Neural crest cell (in vitro differentiated cells): ENCODE results near the gene ADSS1. TPM values are rescaled to one million over a fixed set of nuclear protein-coding genes. Genes with fewer than 3 reads are reported as not detected.
A peak's percentile ranks its signal among the peaks of the same experiment; 100 is the strongest.

Experiments
- DNase-seq: peaks from one replicate; pipeline ENCODE4 v3.0.0; 2021; ENCODE audit warnings: low read depth, mixed read lengths, low spot score
- H3K27ac Mint-ChIP-seq: one replicate; pipeline ENCODE4 v1.8.0; 2021; ENCODE audit warnings: mild to moderate bottlenecking, mixed read lengths; ENCODE audit not compliant: unreplicated experiment
- H3K27me3 Mint-ChIP-seq: 2 replicates; pipeline ENCODE4 v1.8.0; 2021; ENCODE audit warnings: low read depth, mild to moderate bottlenecking, mixed read lengths
- H3K36me3 Mint-ChIP-seq: 2 replicates; pipeline ENCODE4 v1.8.0; 2021; ENCODE audit warnings: low read depth, mild to moderate bottlenecking, mixed read lengths
- H3K4me1 Mint-ChIP-seq: 2 replicates; pipeline ENCODE4 v1.8.0; 2021; ENCODE audit warnings: mixed read lengths
- H3K4me3 Mint-ChIP-seq: one replicate; pipeline ENCODE4 v1.8.0; 2021; ENCODE audit warnings: mild to moderate bottlenecking, mixed read lengths
- H3K9me3 Mint-ChIP-seq: 2 replicates; pipeline ENCODE4 v1.8.0; 2021; ENCODE audit warnings: mixed read lengths
- CTCF ChIP-seq: fragments of 200-600 bp; sonication (generic); conservative IDR thresholded peaks from 2 replicates; pipeline ENCODE4 v1.5.0; 2021; ENCODE audit warnings: antibody characterized with exemption, mild to moderate bottlenecking
- total RNA-seq: library from RNA; stranded (reverse); gene quantifications from 2 replicates; pipeline ENCODE4 v1.2.1, GENCODE V29; 2021

Gene ADSS1
- total RNA-seq, 1 donor from 2014 or later = 5.0 TPM

- no peaks in the 10 kb centered on the region for H3K27me3 Mint-ChIP-seq
These were observed 19.7 kb downstream of the ADSS1 start for GRCh38 chr14:104743461-104744380.

GRCh38 chr14:104744484-104744883 lies 20.5 kb downstream of the ADSS1 start:
- no peak for TF ChIP-seq CTCF
- H3K27me3 Mint-ChIP-seq = no peaks in the 10 kb centered on the region
- H3K36me3 Mint-ChIP-seq = no peaks in the 10 kb centered on the region

More at GRCh38 chr14:104743461-104744380, 19.7 kb downstream of the ADSS1 start:
- H3K4me3 Mint-ChIP-seq = no peak overlapping the region
- H3K27ac Mint-ChIP-seq = no peak overlapping the region
- H3K36me3 Mint-ChIP-seq = no peaks in the 10 kb centered on the region
- TF ChIP-seq CTCF = no peak
- H3K9me3 Mint-ChIP-seq = no peaks in the 10 kb centered on the region
- peaks cover 27% of the 10 kb centered on the region for H3K4me1 Mint-ChIP-seq
- DNase-seq = no peak

GRCh38 chr14:104745431-104745830 lies 21.4 kb downstream of the ADSS1 start:
- no peak for TF ChIP-seq CTCF

More at GRCh38 chr14:104744484-104744883, 20.5 kb downstream of the ADSS1 start:
- H3K4me1 Mint-ChIP-seq = peaks cover 32% of the 10 kb centered on the region
- no peaks in the 10 kb centered on the region for H3K9me3 Mint-ChIP-seq
- H3K27ac Mint-ChIP-seq = peak overlapping the region; percentile 62
- no peak overlapping the region for H3K4me3 Mint-ChIP-seq
- no peak for DNase-seq

GRCh38 chr14:104746071-104746545 lies 22.1 kb downstream of the ADSS1 start:
- H3K36me3 Mint-ChIP-seq = peaks cover 3% of the 10 kb centered on the region
- H3K9me3 Mint-ChIP-seq = no peaks in the 10 kb centered on the region
- DNase-seq = no peak
- H3K27me3 Mint-ChIP-seq = no peaks in the 10 kb centered on the region
- H3K4me3 Mint-ChIP-seq = no peak overlapping the region
- peak overlapping the region; percentile 27 for H3K27ac Mint-ChIP-seq
- TF ChIP-seq CTCF = no peak
- peaks cover 32% of the 10 kb centered on the region for H3K4me1 Mint-ChIP-seq

More at GRCh38 chr14:104745431-104745830, 21.4 kb downstream of the ADSS1 start:
- Mint-ChIP-seq H3K4me3 (no peak overlapping the region), H3K36me3 (peaks cover 3% of the 10 kb centered on the region), H3K27ac (no peak overlapping the region), H3K4me1 (peaks cover 32% of the 10 kb centered on the region), H3K27me3 (no peaks in the 10 kb centered on the region), H3K9me3 (no peaks in the 10 kb centered on the region)
- DNase-seq = no peak

GRCh38 chr14:104746934-104747481 lies 23.0 kb downstream of the ADSS1 start:
- peaks cover 3% of the 10 kb centered on the region for H3K36me3 Mint-ChIP-seq
- DNase-seq = no peak
- TF ChIP-seq CTCF = no peak
- no peaks in the 10 kb centered on the region for H3K9me3 Mint-ChIP-seq
- no peak overlapping the region for H3K27ac Mint-ChIP-seq
- no peak overlapping the region for H3K4me3 Mint-ChIP-seq
- H3K27me3 Mint-ChIP-seq = no peaks in the 10 kb centered on the region
- H3K4me1 Mint-ChIP-seq = peaks cover 32% of the 10 kb centered on the region
